SK-N-SH (cell line): ENCODE measurements around the gene SDK1. TPM values are rescaled to one million over a fixed set of nuclear protein-coding genes. Genes with fewer than 3 reads are reported as not detected.

ENCODE experiments used
- CTCF ChIA-PET: fragments of 300-600, 350-600 bp; formaldehyde crosslinking; extraction: SDS; loops from one replicate; lab custom pipeline; 2021; lab: Yijun Ruan, JAX
- POLR2A ChIA-PET: fragments of 350-600 bp; sonication (Branson Sonifier 250); formaldehyde crosslinking; extraction: SDS; loops from one replicate; lab custom pipeline; 2020; ENCODE audit warnings: antibody characterized with exemption, inconsistent platforms; lab: Yijun Ruan, JAX
- DNase-seq: peaks from one replicate; pipeline ENCODE4 v3.0.0; 2012
- H2AFZ ChIP-seq: fragments of 200-600 bp; sonication (generic); 2 replicates; pipeline ENCODE4 v1.8.1; 2016; ENCODE audit warnings: antibody characterized with exemption, mild to moderate bottlenecking, low read depth
- H3F3A ChIP-seq: fragments of 200-600 bp; sonication (generic); replicated peaks from 2 replicates; pipeline ENCODE3; 2016; ENCODE audit warnings: antibody characterized with exemption, mild to moderate bottlenecking; ENCODE audit not compliant: insufficient read depth
- H3K27ac ChIP-seq, 2 experiments: fragments of 200-500 bp in 1 of 2; fragments of 200-600 bp in 1 of 2; sonication (Bioruptor generic) in 1 of 2; sonication (generic), shearing (Covaris generic) in 1 of 2; 2 replicates each; pipeline versions ENCODE4 v1.5.1 to v1.6.1; 2014 to 2016; ENCODE audit warnings: low read depth in 2 of 2, inconsistent platforms in 1 of 2, low read length in 1 of 2, mild to moderate bottlenecking in 1 of 2, mixed read lengths in 1 of 2
- H3K27me3 ChIP-seq: fragments of 200-600 bp; sonication (generic), shearing (Covaris generic); 2 replicates; pipeline ENCODE4 v1.6.1; 2016; ENCODE audit warnings: mixed run types; ENCODE audit not compliant: insufficient read depth
- H3K36me3 ChIP-seq, 2 experiments: fragments of 200-500 bp in 1 of 2; fragments of 200-600 bp in 1 of 2; sonication (Bioruptor generic) in 1 of 2; sonication (generic) in 1 of 2; replicated peaks in 1 of 2; 2 replicates each; pipeline versions ENCODE3 to v1.5.1; 2014 to 2016; ENCODE audit warnings: low read length in 1 of 2, mild to moderate bottlenecking in 1 of 2; ENCODE audit not compliant: insufficient read depth in 2 of 2, control insufficient read depth in 1 of 2
- H3K4me1 ChIP-seq, 2 experiments: fragments of 200-500 bp in 1 of 2; fragments of 200-600 bp in 1 of 2; sonication (Bioruptor generic) in 1 of 2; sonication (generic), shearing (Covaris generic) in 1 of 2; 2 replicates each; pipeline versions ENCODE4 v1.5.1 to v1.6.1; 2014 to 2016; ENCODE audit warnings: low read depth in 1 of 2, low read length in 1 of 2, mixed run types in 1 of 2; ENCODE audit not compliant: insufficient read depth in 2 of 2, control insufficient read depth in 1 of 2
- H3K4me2 ChIP-seq: fragments of 200-600 bp; sonication (generic), shearing (Covaris generic); 2 replicates; pipeline ENCODE4 v1.6.1; 2017; ENCODE audit warnings: mixed run types
- H3K4me3 ChIP-seq, 2 experiments: fragments of 200-500 bp in 1 of 2; fragments of 200-600 bp in 1 of 2; sonication (Bioruptor generic) in 1 of 2; sonication (generic), shearing (Covaris generic) in 1 of 2; 2 replicates each; pipeline versions ENCODE4 v1.5.1 to v1.8.1; 2014 to 2016; ENCODE audit warnings: low read depth in 2 of 2, inconsistent platforms in 1 of 2, low read length in 1 of 2, mild to moderate bottlenecking in 1 of 2, mixed read lengths in 1 of 2, moderate library complexity in 1 of 2
- H3K79me2 ChIP-seq: fragments of 200-600 bp; sonication (generic); 2 replicates; pipeline ENCODE4 v1.8.1; 2017; ENCODE audit warnings: mild to moderate bottlenecking; ENCODE audit not compliant: insufficient read depth
- H3K9ac ChIP-seq: fragments of 200-600 bp; sonication (generic); 2 replicates; pipeline ENCODE4 v1.6.1; 2017; ENCODE audit warnings: mixed run types
- H3K9me2 ChIP-seq: fragments of 200-600 bp; sonication (generic); 2 replicates; pipeline ENCODE4 v1.6.1; 2017; ENCODE audit warnings: mixed run types
- H3K9me3 ChIP-seq: fragments of 200-600 bp; sonication (generic); 2 replicates; pipeline ENCODE4 v1.6.1; 2017; ENCODE audit warnings: mixed run types, mild to moderate bottlenecking, moderate library complexity
- H4K20me1 ChIP-seq: fragments of 200-600 bp; sonication (generic); 2 replicates; pipeline ENCODE4 v1.6.1; 2017; ENCODE audit warnings: mild to moderate bottlenecking, mixed run types; ENCODE audit not compliant: insufficient read depth
- CHD2 ChIP-seq: fragments of 150-350 bp; IDR thresholded peaks from 2 replicates; pipeline ENCODE4 v1.6.1; 2018; ENCODE audit warnings: low read length; ENCODE audit not compliant: partially characterized antibody
- CTCF ChIP-seq: fragments of 200-600 bp; sonication (generic); IDR thresholded peaks from 2 replicates; pipeline ENCODE4 v1.6.1; 2017; ENCODE audit warnings: antibody characterized with exemption, mild to moderate bottlenecking, moderate library complexity
- ELF1 ChIP-seq: IDR thresholded peaks from 2 replicates; pipeline ENCODE4 v1.4.0; 2012
- EP300 ChIP-seq, 2 experiments: IDR thresholded peaks; 2 replicates each; pipeline versions ENCODE4 v1.4.0 to v1.6.1; 2012; ENCODE audit warnings: borderline replicate concordance in 1 of 2, low read depth in 1 of 2, low read length in 1 of 2
- EZH2phosphoT487 ChIP-seq: fragments of 200-600 bp; sonication (generic); IDR thresholded peaks from 2 replicates; pipeline ENCODE4 v1.6.1; 2017; ENCODE audit warnings: low read depth, mixed run types, mild to moderate bottlenecking, antibody characterized with exemption, moderate library complexity, borderline replicate concordance
- FOXM1 ChIP-seq: IDR thresholded peaks from 2 replicates; pipeline ENCODE4 v1.4.0; 2012; ENCODE audit warnings: low read depth, mild to moderate bottlenecking
- GABPA ChIP-seq: IDR thresholded peaks from 2 replicates; pipeline ENCODE4 v1.4.0; 2012; ENCODE audit warnings: low read depth, mild to moderate bottlenecking
- IRF3 ChIP-seq: fragments of 150-350 bp; IDR thresholded peaks from 2 replicates; pipeline ENCODE4 v1.6.1; 2016; ENCODE audit warnings: mild to moderate bottlenecking, low read depth, low read length
- JUND ChIP-seq: IDR thresholded peaks from 2 replicates; pipeline ENCODE4 v1.4.0; 2012
- MAX ChIP-seq: IDR thresholded peaks from 2 replicates; pipeline ENCODE4 v1.4.0; 2012; ENCODE audit warnings: low read depth
- MXI1 ChIP-seq: IDR thresholded peaks from 2 replicates; pipeline ENCODE4 v1.6.1; 2012; ENCODE audit warnings: mild to moderate bottlenecking, low read depth, low read length, improper control_type of control experiment
- NFIC ChIP-seq: IDR thresholded peaks from 2 replicates; pipeline ENCODE4 v1.4.0; 2012; ENCODE audit warnings: borderline replicate concordance
- NRF1 ChIP-seq: IDR thresholded peaks from 2 replicates; pipeline ENCODE4 v1.6.1; 2012; ENCODE audit warnings: low read depth, mild to moderate bottlenecking, low read length
- REST ChIP-seq: IDR thresholded peaks from 2 replicates; pipeline ENCODE4 v1.6.1; 2012; ENCODE audit warnings: mild to moderate bottlenecking, low read depth, low read length, moderate library complexity
- RXRA ChIP-seq: IDR thresholded peaks from 2 replicates; pipeline ENCODE4 v1.4.0; 2012; ENCODE audit warnings: low read depth, mild to moderate bottlenecking, borderline replicate concordance
- SMC3 ChIP-seq: IDR thresholded peaks from 2 replicates; pipeline ENCODE4 v1.6.1; 2012; ENCODE audit warnings: low read depth, low read length, improper control_type of control experiment
- TEAD4 ChIP-seq: IDR thresholded peaks from 2 replicates; pipeline ENCODE4 v1.4.0; 2012; ENCODE audit warnings: mild to moderate bottlenecking, borderline replicate concordance; ENCODE audit not compliant: insufficient read depth
- USF1 ChIP-seq: IDR thresholded peaks from 2 replicates; pipeline ENCODE4 v1.4.0; 2012; ENCODE audit warnings: low read depth, borderline replicate concordance
- USF2 ChIP-seq: fragments of 150-350 bp; IDR thresholded peaks from 2 replicates; pipeline ENCODE4 v1.6.1; 2017; ENCODE audit warnings: antibody characterized with exemption, low read length, low read depth, borderline replicate concordance
- YY1 ChIP-seq: IDR thresholded peaks from 2 replicates; pipeline ENCODE4 v1.4.0; 2012; ENCODE audit warnings: low read depth, mild to moderate bottlenecking
- WGBS: methylation state at CpG from one replicate; pipeline ENCODE4 v1.1.6; 2017; ENCODE audit warnings: low lambda C conversion rate; 5-methylcytosine and 5-hydroxymethylcytosine counted together
- polyA plus RNA-seq, 3 experiments: library from polyadenylated mRNA; depleted of rRNA; stranded (reverse); fragments of >200 nt; gene quantifications; 2 replicates each; pipeline ENCODE4 v1.2.3, GENCODE V29; 2012

Gene SDK1
- polyA plus RNA-seq, 1 of the 3 experiments (the other 2 are of a cell fraction): 1.2 TPM

GRCh38 chr7:3649678-3650440, 348.8 kb downstream of the SDK1 start:
- no peaks in the 10 kb centered on the region for H3F3A ChIP-seq
- CTCF ChIA-PET: interaction anchor here (0.7 to 1.3 kb wide), 4 partner anchors 9 to 863 kb away, joined by 3 to 4 read pairs (median 3); no protein-coding TSS in a partner anchor
- H4K20me1 ChIP-seq: no peaks in the 10 kb centered on the region
- WGBS: 74% methylated on average over 10 of the region's 10 CpGs
- H3K9me2 ChIP-seq: no peaks in the 10 kb centered on the region
- no peak overlapping the region for H3K4me2 ChIP-seq
- H3K36me3 ChIP-seq: no peaks in the 10 kb centered on the region
- H3K27me3 ChIP-seq: no peaks in the 10 kb centered on the region
- H2AFZ ChIP-seq: no peak overlapping the region
- H3K4me1 ChIP-seq: no peaks in the 10 kb centered on the region
- DNase-seq: no peak
- TF ChIP-seq USF2 (no peak), FOXM1 (no peak), CTCF (no peak), TEAD4 (no peak), GABPA (no peak), USF1 (no peak), RXRA (no peak), SMC3 (no peak), CHD2 (no peak), EP300 (IDR thresholded peaks at IDR 0.05; ENCODE audit: borderline replicate concordance in 1 of 2, low read depth in 1 of 2, low read length in 1 of 2) (no peak), NRF1 (no peak), ELF1 (no peak), REST (no peak), MXI1 (no peak), JUND (no peak), YY1 (no peak), MAX (no peak), EZH2phosphoT487 (no peak), NFIC (no peak), IRF3 (no peak)
- POLR2A ChIA-PET: no interaction called here
- no peaks in the 10 kb centered on the region for H3K9me3 ChIP-seq
- H3K9ac ChIP-seq: no peak overlapping the region
- no peaks in the 10 kb centered on the region for H3K79me2 ChIP-seq
- no peak overlapping the region for H3K27ac ChIP-seq
- H3K4me3 ChIP-seq: no peak overlapping the region
